Epithelial cell of proximal tubule (primary cell): ENCODE measurements around the gene PTPRS. TPM values are rescaled to one million over a fixed set of nuclear protein-coding genes. Genes with fewer than 3 reads are reported as not detected.

ENCODE experiments used
- DNase-seq: peaks from one replicate; pipeline ENCODE4 v3.0.0-alpha.2; 2011; ENCODE audit warnings: low read depth
- H3K4me3 ChIP-seq: 2 replicates; pipeline ENCODE4 v1.5.1; 2011; ENCODE audit warnings: low read depth, mild to moderate bottlenecking, low read length
- total RNA-seq: library from RNA; depleted of rRNA; stranded (reverse); fragments of >200 nt; gene quantifications from 2 replicates; pipeline ENCODE4 v1.2.3, GENCODE V29; 2015
- TF ChIP-seq, protein P1 (sequence below): conservative IDR thresholded peaks from 2 replicates; pipeline ENCODE4 v1.5.1; 2012; ENCODE audit warnings: low read depth, mild to moderate bottlenecking, low read length

The PTPRS gene
- total RNA-seq, 1 donor from 2014 or later = 31.9 TPM

DNA sequence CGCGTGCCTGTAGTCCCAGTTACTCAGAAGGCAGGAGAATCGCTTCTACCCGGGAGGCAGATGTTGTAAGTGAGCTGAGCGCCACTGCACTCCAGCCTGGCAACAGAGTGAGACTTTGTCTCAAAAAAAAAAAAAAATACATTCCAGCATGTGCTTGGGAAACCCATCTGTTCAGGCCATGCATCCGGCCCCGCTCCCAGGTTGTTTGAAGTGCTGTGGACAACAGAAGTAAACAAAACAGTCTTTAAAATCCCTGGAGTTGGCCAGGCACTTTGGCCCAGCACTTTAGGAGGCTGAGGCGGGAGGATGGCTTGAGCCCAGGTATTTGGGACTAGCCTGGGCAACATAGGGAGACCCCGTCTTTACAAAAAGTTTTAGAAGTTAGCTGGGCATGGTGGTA is 3.2 kb upstream of the PTPRS start:
- DNase-seq = no peak
- TF ChIP-seq, protein P1, sequence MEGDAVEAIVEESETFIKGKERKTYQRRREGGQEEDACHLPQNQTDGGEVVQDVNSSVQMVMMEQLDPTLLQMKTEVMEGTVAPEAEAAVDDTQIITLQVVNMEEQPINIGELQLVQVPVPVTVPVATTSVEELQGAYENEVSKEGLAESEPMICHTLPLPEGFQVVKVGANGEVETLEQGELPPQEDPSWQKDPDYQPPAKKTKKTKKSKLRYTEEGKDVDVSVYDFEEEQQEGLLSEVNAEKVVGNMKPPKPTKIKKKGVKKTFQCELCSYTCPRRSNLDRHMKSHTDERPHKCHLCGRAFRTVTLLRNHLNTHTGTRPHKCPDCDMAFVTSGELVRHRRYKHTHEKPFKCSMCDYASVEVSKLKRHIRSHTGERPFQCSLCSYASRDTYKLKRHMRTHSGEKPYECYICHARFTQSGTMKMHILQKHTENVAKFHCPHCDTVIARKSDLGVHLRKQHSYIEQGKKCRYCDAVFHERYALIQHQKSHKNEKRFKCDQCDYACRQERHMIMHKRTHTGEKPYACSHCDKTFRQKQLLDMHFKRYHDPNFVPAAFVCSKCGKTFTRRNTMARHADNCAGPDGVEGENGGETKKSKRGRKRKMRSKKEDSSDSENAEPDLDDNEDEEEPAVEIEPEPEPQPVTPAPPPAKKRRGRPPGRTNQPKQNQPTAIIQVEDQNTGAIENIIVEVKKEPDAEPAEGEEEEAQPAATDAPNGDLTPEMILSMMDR = no peak
- no peak overlapping the region for H3K4me3 ChIP-seq

GRCh38 chr19:5342573-5343201 is 2.1 kb upstream of the PTPRS start:
- TF ChIP-seq, protein P1 = no peak
- no peak for DNase-seq
- no peak overlapping the region for H3K4me3 ChIP-seq

DNA sequence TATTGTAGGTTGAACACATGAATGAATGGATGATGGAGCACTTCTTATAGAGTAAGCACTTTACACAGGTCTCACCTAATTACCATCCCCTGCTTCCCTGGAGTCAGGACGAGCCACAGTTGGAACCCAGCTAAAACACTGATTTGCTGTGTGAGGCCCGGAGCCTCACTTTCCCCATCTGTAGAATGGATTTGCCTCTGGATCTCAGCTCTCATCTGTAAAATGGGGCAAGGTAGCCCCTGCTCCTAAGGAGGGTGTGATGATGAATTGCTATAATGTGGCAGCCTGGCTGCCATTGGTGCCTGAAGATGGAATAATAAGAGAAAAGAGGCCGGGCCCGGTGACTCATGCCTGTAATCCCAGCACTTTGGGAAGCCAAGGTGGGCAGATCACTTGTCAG is 1.4 kb upstream of the PTPRS start:
- TF ChIP-seq, protein P1 = no peak
- no peak for DNase-seq
- H3K4me3 ChIP-seq = no peak overlapping the region

DNA sequence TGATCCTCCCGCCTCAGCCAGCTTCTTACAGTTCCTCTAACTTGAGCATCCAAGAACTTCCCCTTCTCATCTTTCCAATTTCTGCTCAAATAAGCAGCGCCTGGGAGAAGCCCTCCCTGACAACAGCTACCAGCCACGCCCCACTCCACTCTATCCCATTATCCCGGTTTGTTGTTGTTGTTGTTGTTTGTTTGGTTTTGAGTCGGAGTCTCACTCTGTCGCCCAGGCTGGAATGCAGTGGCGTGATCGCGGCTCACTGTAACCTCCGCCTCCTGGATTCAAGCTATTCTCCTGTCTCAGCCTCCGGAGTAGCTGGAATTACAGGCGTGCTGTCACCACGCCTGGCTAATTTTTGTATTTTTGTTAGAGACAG is 822 bp upstream of the PTPRS start:
- no peak for DNase-seq
- no peak overlapping the region for H3K4me3 ChIP-seq
- TF ChIP-seq, protein P1 = no peak

DNA sequence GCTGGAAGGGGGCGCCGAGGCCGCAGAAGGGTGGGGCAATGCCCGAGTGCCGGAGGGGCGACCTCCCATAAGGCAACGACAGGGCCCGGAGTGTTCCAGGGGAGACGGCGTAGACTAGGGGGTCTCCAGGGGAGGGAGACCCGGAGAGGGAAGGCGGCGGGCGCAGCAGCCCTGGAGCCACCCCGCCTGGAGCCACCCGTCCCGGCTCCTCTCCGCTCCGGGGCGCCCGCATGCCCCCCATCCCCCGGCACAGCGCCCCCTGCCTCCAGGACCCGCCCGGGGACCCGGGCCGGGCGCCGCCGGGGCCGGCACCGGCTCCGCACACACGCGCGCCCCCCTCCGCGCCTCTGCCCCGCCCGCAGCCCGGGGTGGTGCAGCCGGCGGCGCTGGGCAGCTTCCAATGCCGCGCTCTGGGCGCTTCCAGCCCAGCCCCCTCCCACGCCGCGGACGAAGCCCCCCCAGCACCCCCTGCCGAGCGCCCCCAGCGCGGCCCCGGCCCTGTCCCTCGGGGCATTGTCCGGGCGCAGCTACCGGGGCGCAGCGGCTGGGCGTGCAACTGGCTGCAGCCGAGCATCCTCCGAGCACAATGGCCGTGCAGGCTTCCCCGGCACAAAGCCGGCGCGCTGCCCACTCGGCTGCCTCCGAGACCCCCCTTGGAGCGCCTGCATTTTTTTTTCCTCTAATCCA is 519 bp downstream of the PTPRS start:
- H3K4me3 ChIP-seq = peak overlapping the region; percentile 46
- DNase-seq = no peak
- TF ChIP-seq, protein P1 = no peak

GRCh38 chr19:5339198-5339949 is 1.2 kb downstream of the PTPRS start:
- TF ChIP-seq, protein P1 = no peak
- peak overlapping the region; percentile 23 for H3K4me3 ChIP-seq
- no peak for DNase-seq
